ELR (cell line): ENCODE data around the gene DCDC2B.

Experiments used
- DNase-seq: peaks from one replicate; pipeline ENCODE4 v3.0.0-alpha.2; 2015; ENCODE audit warnings: low read depth

The DCDC2B gene

GRCh38 chr1:32223683-32224082 is 14.8 kb downstream of the DCDC2B start:
- no peak for DNase-seq

- DNase-seq, result no peak
Observed at GRCh38 chr1:32224285-32224684, 15.4 kb downstream of the DCDC2B start.

DNA sequence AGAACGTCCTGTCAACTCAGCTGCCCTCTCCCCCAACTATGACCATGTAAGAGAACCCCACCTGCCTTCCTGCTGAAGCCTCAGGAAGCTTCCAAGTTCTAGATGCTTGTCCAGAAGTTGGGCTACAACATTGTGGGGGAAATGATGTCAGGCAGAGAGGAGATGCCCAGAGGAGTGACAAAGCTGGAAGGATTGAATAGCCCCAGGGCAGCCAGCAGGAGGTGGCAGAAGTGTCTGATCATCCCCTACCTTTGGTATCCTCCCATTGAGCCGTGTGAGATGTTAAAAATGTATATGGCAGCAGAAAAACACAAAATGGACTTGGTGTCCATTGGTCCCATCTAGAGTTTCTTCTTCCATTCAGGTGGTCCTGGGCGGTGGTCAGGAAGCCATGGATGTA is 19.9 kb downstream of the DCDC2B start:
- DNase-seq, result peak; percentile 30

DNA sequence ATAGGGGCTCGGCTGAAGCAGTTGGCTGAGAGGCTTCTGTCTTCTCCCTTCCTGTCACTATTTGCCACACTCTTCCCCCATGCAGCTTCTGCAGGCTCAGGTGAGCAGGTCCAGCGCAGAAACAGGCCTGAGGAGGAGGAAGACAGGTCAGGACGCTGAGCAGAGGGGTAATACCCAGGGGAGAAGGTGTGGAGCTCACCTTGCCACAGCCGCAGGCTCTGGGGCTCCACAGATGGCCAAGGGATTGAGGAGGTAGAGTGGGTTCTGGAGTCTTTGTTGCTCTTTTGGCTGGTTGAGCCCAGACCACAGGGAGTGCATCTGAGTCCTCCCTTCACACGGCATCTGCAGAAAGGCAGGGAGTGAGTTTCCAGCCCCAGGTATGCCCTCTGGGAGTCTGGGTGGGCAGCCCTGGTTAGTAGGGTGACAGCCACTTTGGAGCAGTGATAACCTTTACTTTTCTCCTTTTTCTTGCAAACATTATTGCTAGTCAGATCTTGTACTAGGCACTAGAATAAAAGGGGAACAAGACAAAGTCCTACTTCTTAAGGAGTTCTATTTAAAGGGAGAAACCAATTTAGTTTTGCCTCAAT is 23.0 kb downstream of the DCDC2B start:
- no peak for DNase-seq

- DNase-seq, result no peak
Observed at GRCh38 chr1:32232558-32233304, 23.8 kb downstream of the DCDC2B start.

GRCh38 chr1:32234792-32235191 is 25.9 kb downstream of the DCDC2B start:
- no peak for DNase-seq

GRCh38 chr1:32239337-32239736 is 30.4 kb downstream of the DCDC2B start:
- no peak for DNase-seq

GRCh38 chr1:32239790-32240139 is 30.9 kb downstream of the DCDC2B start:
- no peak for DNase-seq

- DNase-seq, result peak; percentile 73
Observed at GRCh38 chr1:32240140-32240951, 31.5 kb downstream of the DCDC2B start.

DNA sequence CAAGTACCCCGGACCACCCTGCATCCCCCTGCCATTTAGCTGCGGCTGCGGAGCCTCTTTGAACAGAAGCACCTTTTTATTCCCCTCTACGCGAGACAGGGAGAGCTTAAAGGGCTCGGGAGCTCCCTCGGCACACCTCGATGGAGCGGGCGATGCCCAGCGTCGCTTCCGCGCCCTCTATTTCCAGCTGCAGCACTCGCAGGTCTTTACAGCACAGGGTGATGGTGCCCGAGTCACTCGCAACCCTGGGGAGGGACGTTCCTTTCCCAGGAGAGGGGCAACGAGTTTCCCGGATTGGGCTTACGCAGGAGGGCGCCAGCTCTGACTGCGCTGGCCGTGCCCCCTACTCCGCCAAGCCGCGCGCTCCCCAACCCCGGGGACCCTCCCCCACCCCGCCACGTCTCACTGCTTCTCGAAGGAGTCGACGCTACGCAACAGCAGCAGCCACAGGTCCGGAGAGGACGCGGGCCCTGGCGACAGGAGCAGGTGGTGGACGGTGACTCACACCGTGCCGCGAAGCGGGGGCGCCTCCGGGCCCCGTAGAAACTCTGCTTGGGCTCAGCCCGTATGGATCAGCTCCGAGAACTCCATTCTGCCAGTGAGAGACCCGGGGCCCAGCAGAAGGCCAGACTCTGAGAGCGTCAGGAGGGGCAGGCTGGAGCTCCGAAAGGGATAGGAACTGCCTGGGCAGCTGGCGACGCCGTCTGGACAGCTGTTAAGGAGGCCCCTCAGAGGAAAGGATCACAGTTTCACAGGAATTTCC is 32.3 kb downstream of the DCDC2B start:
- peak; percentile 73 for DNase-seq

DNA sequence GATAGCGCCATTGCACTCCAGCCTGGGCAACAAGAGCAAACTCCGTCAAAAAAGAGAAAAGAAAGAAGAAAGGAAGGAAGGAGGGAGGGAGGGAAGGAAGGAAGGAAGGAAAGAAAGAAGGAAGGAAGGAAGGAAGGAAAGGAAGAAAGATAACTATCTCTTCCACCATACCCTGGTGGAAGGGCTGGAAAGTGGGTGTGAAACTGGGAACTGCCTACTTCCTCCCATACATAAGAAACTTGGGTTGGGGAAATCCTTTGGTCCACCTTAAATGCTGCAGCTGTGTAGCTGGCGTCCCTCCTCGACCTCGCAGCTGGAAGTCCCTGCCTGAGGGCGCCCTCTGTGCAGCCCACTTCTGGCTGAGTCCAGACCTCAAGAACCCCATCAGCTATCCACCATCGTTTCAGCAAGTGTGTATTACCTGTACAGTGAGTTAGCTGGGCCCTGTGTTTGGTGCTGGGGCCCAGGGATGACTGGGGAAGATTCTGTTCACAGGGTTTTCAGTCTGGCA is 33.5 kb downstream of the DCDC2B start:
- peak; percentile 43 for DNase-seq

DNA sequence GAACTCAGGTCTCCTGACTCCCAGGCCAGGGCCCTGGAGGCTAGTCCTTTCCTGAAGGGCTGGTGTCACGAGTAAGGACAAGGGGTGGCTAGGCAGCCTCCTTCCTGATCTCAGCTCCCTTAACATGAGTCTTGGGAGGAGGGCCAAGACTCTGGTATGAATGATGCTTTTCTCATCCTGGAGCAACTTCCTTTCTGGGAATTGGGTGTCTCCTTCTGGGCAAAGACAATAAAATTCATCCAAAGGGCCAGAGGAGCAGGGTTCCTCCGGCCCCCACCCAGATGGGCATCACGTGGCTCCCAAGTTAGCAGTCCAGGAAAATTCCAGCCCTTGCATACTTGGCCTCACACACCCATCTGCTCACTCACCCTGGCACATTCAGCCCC is 38.0 kb downstream of the DCDC2B start, which contains the start of gene FAM167B:
Gene FAM167B (plus strand): TSS at position 335 of the 386 bp plus-strand sequence. CDS start 200 bp downstream, outside the sequence.
- peak; percentile 63 for DNase-seq

DNA sequence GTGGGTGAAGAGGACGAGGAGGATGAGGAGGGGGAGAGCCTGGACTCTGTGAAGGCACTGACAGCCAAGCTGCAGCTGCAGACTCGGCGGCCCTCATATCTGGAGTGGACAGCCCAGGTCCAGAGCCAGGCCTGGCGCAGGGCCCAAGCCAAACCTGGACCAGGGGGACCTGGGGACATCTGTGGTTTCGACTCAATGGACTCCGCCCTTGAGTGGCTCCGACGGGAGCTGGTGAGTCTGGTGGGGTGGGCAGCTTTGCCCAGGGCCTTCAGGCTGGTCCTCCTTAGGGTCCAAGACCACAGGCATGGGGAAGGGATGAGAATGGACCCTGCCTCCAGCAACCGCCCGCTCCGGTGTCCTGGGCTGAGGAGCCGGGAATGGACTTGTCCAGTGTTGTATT is 38.6 kb downstream of the DCDC2B start:
- no peak for DNase-seq

DNA sequence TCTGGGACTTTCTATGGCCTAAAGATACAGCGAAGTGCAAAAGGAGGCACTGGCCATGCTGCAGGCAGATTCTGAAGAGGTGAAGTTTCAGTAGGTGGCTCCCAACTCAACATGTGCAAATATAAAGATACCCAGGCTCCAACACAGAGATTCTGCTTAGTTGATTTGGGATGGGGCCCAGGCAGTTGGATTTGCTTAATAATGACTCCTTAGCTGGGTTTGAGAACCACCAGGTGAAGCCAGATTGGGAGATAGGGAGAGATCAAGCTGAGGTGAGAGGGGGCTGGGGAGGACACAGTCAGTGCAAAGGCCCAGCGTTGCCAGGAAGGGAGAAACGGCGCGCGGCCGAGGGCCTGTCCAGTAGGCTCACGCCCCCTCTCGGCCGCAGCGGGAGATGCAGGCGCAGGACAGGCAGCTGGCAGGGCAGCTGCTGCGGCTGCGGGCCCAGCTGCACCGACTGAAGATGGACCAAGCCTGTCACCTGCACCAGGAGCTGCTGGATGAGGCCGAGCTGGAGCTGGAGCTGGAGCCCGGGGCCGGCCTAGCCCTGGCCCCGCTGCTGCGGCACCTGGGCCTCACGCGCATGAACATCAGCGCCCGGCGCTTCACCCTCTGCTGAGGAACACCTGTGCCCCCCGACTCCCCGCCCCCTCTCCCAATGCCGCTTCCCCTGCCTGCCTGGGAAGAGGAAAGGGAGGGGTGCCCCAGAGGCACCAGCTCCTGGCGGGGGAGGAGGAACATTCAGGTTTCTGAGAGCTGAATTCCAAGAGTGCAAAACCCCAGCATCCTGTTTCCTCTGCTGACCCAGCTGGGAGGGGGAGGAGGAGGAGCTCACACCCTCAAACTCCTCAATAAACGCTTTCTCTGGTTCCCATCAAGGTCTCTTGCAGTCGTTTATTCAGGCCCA is 39.3 kb downstream of the DCDC2B start:
- peak; percentile 69 for DNase-seq

- DNase-seq, result peak; percentile 66
Observed at GRCh38 chr1:32249831-32250525, 41.1 kb downstream of the DCDC2B start.

DNA sequence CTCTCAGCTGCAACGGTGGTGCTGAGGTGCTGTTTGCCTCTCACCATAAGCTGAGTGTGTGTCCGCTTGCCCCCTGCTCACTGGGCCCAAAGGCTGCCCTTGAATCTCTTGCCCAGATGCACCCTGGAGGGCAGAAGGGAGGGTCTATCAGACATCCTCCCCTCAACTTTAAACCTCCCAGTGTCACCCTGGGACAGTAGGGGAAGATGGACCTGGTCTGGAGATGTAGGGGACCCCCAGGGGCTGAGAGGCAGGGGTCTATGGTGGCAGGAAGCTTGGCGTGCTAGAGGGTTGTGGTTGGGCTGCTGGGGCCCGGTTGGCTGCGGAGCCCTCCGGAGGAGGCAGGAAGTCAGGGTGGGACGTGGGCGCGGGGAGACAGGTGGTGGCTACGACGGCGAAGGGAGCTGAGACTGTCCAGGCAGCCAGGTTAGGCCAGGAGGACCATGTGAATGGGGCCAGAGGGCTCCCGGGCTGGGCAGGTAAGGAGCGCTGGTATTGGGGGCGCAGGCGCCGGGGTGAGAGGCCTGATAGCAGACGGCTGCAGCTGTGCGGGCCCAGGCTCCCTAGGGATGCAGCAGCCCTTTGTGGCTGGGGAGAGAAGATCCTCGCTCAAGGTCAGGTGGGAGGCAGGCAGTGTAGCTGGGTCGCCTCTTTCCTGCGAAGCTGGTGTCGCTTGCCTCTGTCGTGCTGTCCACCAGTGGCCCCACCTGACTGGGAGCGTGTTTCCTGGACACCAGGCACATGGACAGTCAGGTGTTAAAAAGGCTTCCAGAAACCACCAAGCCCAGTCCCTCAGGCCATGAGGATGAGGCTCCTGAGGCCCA is 42.2 kb downstream of the DCDC2B start, which contains the start of gene LCK:
Gene LCK (plus strand): TSS at position 373 of the 824 bp plus-strand sequence. CDS start 23,065 bp downstream, outside the sequence.
- DNase-seq, result no peak

- DNase-seq, result no peak
Observed at GRCh38 chr1:32255072-32256071, 46.5 kb downstream of the DCDC2B start.
